Stimulated activated CD4-positive, alpha-beta T cell treated with anti-CD3 and anti-CD28 coated beads, Interleukin-12 subunit alpha, Interleukin-12 subunit beta, amount 100 ng/mL, for 48 hours (primary cell): ENCODE data around the gene SNX6.
"Not testable (repeated sequence)": the region's sequence is repeated elsewhere in the genome, so short reads cannot be mapped to it uniquely, and the experiment has no call there.

ENCODE experiments used
- DNase-seq, 3 donors: peaks; one replicate each; pipeline ENCODE4 v3.0.0-alpha.2; 2020; ENCODE audit warnings: low read depth in 2 of 3, low spot score in 1 of 3

Gene SNX6

GRCh38 chr14:34527591-34527990 is 102.4 kb downstream of the SNX6 start:
- no peak for DNase-seq

- not testable (repeated sequence) for DNase-seq
Observed at GRCh38 chr14:34524216-34524615, 105.7 kb downstream of the SNX6 start.

GRCh38 chr14:34522496-34522895 is 107.5 kb downstream of the SNX6 start:
- DNase-seq = no peak

GRCh38 chr14:34521071-34521470 is 108.9 kb downstream of the SNX6 start:
- DNase-seq = not testable (repeated sequence)

- DNase-seq = not testable (repeated sequence)
Observed at GRCh38 chr14:34520304-34520970, 109.5 kb downstream of the SNX6 start.
